SJCRH30 (cell line): ENCODE results near the gene AARS2. TPM values are rescaled to one million over a fixed set of nuclear protein-coding genes. Genes with fewer than 3 reads are reported as not detected.

Experiments used
- DNase-seq, 2 experiments: peaks; one replicate each; pipeline ENCODE4 v3.0.0-alpha.2; 2015 to 2020
- H3K27ac ChIP-seq: fragments of 250-450 bp; sonication (Bioruptor Pico); 2 replicates; pipeline ENCODE4 v1.5.1; 2020; ENCODE audit warnings: mild to moderate bottlenecking, moderate library complexity
- H3K27me3 ChIP-seq: fragments of 250-450 bp; sonication (Bioruptor Pico); 2 replicates; pipeline ENCODE4 v1.5.1; 2020; ENCODE audit warnings: mild to moderate bottlenecking, moderate library complexity
- H3K36me3 ChIP-seq: fragments of 250-450 bp; sonication (Bioruptor Pico); 2 replicates; pipeline ENCODE4 v1.5.1; 2020; ENCODE audit warnings: mild to moderate bottlenecking, moderate library complexity
- H3K4me1 ChIP-seq: fragments of 250-450 bp; sonication (Bioruptor Pico); 2 replicates; pipeline ENCODE4 v1.5.1; 2020; ENCODE audit warnings: mild to moderate bottlenecking, moderate library complexity
- H3K4me3 ChIP-seq: fragments of 250-450 bp; sonication (Bioruptor Pico); 2 replicates; pipeline ENCODE4 v1.5.1; 2020; ENCODE audit warnings: mild to moderate bottlenecking, moderate library complexity
- H3K9me3 ChIP-seq: fragments of 250-450 bp; sonication (Bioruptor Pico); replicated peaks from 2 replicates; pipeline ENCODE4 v1.5.1; 2020; ENCODE audit warnings: mild to moderate bottlenecking, moderate library complexity
- total RNA-seq: library from RNA; depleted of rRNA; stranded (reverse); fragments of >200 nt; shearing (Covaris generic); gene quantifications from 2 replicates; pipeline ENCODE4 v1.2.3, GENCODE V29; 2014

The AARS2 gene
- total RNA-seq, 1 experiment from 2014 or later, result 19.3 TPM

GRCh38 chr6:44298864-44299263 is 14.3 kb downstream of the AARS2 start:
- peaks cover 29% of the 10 kb centered on the region for H3K36me3 ChIP-seq
- H3K4me1 ChIP-seq, result no peaks in the 10 kb centered on the region
- no peaks in the 10 kb centered on the region for H3K9me3 ChIP-seq
- no peaks in the 10 kb centered on the region; the same call in 1 of the 2 replicates for H3K27me3 ChIP-seq
- H3K27ac ChIP-seq, result no peak overlapping the region
- H3K4me3 ChIP-seq, result no peak overlapping the region
- no peak for DNase-seq

DNA sequence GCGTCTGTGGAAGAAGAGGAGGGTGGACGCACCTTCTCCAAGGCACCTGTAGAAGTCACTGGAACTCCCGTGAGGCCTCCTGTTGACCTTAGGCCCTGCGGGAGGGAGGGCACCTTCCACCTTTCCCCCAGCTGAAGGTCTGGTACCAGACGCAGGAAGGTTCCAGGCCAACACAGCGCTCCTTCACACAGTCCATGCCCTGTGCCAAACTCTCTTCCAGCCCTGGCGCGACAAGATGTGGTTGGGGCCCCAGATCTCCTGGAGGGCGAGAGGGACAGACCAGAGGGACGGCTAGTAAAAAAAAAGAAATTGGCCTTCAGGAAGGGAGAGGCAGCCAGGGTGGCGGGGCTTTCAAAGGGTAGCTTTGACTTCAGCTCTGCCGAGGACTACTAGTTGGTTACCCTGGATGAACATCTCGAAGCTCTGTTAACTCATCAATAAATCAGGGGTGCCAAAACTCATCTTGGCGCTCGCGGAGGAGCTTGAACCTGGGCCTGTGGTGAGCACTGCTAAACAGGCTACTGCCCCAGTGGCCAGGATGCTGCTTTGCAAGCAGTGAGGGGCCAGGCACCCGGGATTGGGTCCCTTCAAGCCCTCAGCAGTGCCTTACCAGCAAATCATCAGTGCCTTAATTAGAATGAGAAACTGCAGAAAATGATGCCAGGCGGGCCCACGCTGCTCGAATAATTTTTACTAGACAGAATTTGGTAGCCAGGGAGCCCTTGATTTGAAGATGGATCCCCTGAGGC is 14.9 kb downstream of the AARS2 start:
- H3K27me3 ChIP-seq, result no peaks in the 10 kb centered on the region; the same call in 1 of the 2 replicates

DNA sequence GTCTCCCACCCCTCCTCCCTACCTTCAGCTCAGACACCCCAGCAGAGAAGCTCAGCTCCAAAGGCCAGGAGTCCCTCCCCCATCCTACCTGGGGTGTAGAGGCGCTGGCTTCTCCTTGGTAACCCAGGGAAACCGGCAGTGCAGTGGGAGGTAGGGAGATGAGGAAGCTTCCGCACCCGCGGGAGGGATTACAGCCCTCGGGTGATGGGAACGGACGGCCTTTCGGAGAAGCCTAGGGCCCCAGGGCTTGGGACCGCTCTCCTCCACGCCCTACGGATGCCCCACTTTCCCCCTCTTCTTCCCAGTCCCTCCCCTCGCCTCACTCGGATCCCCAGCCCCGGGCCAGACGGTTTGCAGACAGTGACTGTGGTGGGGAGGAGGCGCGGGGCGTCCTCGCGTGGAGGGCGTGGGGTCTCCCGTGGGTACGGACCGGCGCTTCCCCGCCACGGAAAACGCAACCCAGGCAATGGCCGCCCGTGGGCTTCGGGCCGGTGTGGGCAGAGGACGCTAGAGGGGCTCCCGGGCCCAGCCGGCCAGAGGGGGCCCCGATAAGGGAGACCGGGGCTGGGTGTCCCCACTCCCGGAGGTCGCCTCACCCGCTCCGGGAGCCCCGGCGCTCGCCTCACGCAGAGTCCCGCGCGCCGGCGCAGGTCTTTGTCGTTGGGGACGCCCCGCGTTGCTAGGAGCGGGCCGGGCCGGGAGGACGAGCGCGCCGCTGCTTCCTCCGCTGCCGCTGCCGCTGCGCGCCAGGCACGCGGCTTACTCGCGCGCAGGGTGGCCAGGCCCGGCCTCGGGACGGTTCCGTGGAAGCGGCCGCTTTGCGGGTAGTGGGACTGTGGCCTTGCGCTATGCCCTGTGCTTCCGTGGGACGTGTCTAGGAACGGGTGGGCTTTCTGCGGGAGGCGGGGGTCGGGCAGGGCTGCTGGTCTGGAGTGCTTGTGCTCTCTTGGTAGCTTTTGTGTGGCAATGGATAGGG is 15.8 kb downstream of the AARS2 start:
- H3K27ac ChIP-seq, result no peak overlapping the region
- no peak overlapping the region for H3K4me3 ChIP-seq
- peaks cover under 1% of the 10 kb centered on the region; the same call in 1 of the 2 replicates for H3K27me3 ChIP-seq
- no peaks in the 10 kb centered on the region for H3K4me1 ChIP-seq
- no peak for DNase-seq
- no peaks in the 10 kb centered on the region for H3K9me3 ChIP-seq
- peaks cover 14% of the 10 kb centered on the region for H3K36me3 ChIP-seq

More for the DNA sequence above, 14.9 kb downstream of the AARS2 start:
- Histone ChIP-seq H3K4me1 (no peaks in the 10 kb centered on the region), H3K36me3 (peaks cover 23% of the 10 kb centered on the region), H3K9me3 (no peaks in the 10 kb centered on the region), H3K27ac (no peak overlapping the region), H3K4me3 (no peak overlapping the region)
- no peak for DNase-seq

DNA sequence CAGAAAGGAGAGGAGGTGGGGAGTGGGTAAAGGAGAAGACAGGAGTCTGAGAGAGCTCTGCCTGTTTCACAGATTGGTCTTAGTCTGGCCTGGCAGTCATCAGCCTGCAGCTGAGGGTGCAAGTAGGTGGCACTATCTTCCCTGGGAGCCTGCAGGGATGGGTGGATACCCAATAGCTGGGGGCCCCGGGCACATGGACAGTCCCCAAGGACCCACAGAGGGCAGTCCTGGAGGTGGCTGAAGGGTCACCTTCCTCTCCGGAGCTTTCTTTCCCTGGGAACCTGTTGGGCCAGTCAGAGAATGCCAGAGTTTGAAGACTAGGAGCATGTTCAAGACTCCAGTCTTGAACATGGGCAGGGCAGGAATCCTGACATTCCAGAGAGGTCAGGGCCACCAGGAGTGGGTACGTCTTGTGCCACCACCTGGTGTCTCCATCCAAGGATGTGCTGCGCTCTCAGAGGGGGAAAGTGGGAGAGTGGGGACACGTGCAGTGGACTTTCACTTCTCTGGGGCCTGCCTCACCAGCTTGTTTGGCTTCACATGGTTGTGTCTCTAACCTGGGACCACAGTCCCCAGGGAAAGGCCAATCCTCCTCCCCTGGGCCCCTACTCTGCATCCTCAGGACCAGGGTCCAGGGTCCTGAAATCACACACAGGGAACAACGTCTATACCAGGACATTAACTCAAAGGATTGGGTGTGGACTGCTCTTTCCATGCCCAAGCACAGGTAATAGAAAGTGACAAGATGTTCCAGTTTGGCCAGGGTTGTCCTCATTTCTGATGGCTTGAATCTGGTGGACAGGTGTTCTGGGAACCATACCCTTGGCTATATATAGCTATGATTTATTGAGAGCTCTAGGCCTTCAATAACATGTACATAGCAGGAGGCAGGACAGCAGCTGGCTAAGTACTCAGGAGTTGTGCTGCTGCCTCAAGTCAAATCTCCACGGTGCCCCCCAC is 18.0 kb downstream of the AARS2 start:
- Histone ChIP-seq H3K36me3 (peaks cover under 1% of the 10 kb centered on the region; the same call in 1 of the 2 replicates), H3K9me3 (no peaks in the 10 kb centered on the region), H3K4me3 (no peak overlapping the region), H3K27ac (no peak overlapping the region), H3K27me3 (peaks cover 10% of the 10 kb centered on the region; the same call in 1 of the 2 replicates), H3K4me1 (no peaks in the 10 kb centered on the region)
- peak in 1 of 2 experiments; percentile 20 for DNase-seq

DNA sequence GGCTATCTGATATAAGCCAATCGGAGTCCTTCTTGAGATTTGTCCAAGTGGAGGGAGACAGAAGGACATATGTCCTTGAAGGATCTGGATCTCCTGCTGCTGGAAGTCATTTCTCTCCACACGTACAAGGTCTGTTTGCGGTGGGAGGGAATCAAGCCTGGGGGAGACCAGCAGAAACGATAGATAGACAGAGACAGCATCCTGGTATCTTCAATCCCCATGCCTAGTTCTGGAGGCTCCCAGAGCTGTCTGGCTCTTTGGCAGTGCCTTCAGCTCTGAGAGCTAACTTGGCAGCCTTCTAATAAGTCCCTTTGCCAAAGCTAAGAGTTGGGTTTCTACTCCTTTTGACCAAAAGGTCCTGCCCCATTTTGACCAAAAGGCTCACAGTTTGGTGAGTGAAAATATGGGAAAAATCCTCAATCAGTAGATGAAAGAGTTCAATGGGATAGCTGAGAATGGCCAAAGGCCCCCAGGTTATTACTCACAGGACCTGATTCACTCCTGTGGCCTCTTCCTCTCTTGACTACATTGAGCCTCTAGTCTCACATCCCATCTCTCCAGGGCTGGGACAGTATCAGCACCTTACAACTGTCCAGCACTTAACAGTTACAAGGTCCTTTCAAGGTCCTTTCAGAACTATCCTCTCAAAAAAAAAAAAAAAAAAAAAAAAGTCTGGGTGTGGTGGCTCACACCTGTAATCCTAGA is 20.3 kb downstream of the AARS2 start:
- no peak overlapping the region for H3K4me3 ChIP-seq
- H3K27me3 ChIP-seq, result peaks cover 16% of the 10 kb centered on the region; the same call in 1 of the 2 replicates

DNA sequence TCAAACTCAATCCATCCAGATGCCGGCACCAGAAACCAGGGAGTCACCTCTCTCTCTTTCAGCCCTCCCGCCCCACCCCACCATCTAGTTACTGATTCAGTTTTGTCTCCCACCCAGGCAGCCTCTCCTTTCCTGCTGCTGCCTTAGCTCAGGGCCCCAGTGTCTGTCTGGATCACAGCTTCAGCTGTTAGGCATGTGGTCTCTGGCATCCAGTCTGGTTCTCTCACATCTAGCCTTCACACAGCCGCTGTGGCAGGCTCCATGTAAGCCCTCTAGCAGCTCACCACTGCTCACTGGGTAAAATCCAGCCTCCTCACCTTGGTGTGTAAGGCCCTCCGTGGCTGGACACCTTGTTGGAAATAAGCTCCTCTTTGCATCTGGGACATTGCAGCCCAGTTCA is 21.3 kb downstream of the AARS2 start:
- H3K27me3 ChIP-seq, result peaks cover 16% of the 10 kb centered on the region; the same call in 1 of the 2 replicates
- DNase-seq, result peak; percentile 46 to 53

More for the DNA sequence above, 20.3 kb downstream of the AARS2 start:
- no peak overlapping the region for H3K27ac ChIP-seq
- no peak for DNase-seq
- H3K36me3 ChIP-seq, result no peaks in the 10 kb centered on the region
- no peaks in the 10 kb centered on the region for H3K4me1 ChIP-seq
- H3K9me3 ChIP-seq, result no peaks in the 10 kb centered on the region

DNA sequence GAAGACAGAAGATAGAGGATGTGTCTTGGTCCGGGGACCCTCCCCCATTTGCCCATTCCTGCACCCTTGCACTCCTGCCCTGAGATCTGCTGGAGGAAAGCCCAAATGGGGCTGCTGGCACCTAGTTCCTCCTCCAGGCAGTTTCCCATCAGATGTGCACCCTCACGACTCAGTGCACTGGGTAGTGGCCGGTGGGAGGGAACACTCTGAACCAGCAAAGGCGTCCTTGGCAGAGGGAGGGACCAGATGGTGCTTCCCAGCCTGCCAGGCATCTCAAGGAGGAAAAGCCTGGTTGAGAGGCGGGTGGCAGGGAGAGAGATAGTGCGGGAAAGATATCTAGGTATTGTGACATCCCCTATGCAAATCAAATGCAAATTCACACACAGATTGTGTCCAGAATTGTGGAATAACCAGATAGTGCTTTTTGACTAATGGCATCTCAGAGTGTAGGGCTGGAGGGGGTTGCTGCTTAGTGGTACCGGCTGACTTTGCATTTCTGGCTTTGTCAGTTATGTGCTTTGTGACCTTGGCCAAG is 23.4 kb downstream of the AARS2 start:
- no peak for DNase-seq
- Histone ChIP-seq H3K27me3 (peaks cover 16% of the 10 kb centered on the region; the same call in 1 of the 2 replicates), H3K36me3 (no peaks in the 10 kb centered on the region), H3K4me3 (no peak overlapping the region), H3K9me3 (no peaks in the 10 kb centered on the region), H3K4me1 (no peaks in the 10 kb centered on the region), H3K27ac (no peak overlapping the region)

More for the DNA sequence above, 21.3 kb downstream of the AARS2 start:
- Histone ChIP-seq H3K36me3 (no peaks in the 10 kb centered on the region), H3K27ac (no peak overlapping the region), H3K4me1 (no peaks in the 10 kb centered on the region), H3K9me3 (no peaks in the 10 kb centered on the region), H3K4me3 (no peak overlapping the region)

- Histone ChIP-seq H3K27me3 (peaks cover 11% of the 10 kb centered on the region; the same call in 1 of the 2 replicates), H3K36me3 (no peaks in the 10 kb centered on the region), H3K4me1 (no peaks in the 10 kb centered on the region), H3K27ac (no peak overlapping the region), H3K9me3 (no peaks in the 10 kb centered on the region), H3K4me3 (no peak overlapping the region)
- no peak for DNase-seq
Measured at GRCh38 chr6:44286747-44287146, 26.4 kb downstream of the AARS2 start.

DNA sequence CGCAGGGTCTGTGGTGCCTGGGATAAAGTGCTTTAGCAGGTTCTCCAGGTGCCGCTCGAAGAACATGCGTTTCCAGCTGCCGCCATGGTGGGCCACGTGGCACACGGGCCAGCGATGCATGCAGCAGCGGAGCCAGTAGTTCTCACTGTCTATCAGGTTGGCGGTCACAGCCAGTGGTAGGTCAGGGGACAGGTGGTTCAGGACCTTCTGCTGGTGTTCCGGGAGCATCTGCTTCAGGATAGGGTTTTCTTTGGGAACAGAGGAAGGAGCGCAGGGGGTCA is 26.9 kb downstream of the AARS2 start:
- DNase-seq, result no peak
- Histone ChIP-seq H3K27me3 (peaks cover 7% of the 10 kb centered on the region; the same call in 1 of the 2 replicates), H3K4me1 (no peaks in the 10 kb centered on the region), H3K4me3 (no peak overlapping the region), H3K36me3 (no peaks in the 10 kb centered on the region), H3K27ac (no peak overlapping the region), H3K9me3 (no peaks in the 10 kb centered on the region)

GRCh38 chr6:44285552-44286284 is 27.4 kb downstream of the AARS2 start:
- H3K4me1 ChIP-seq, result no peaks in the 10 kb centered on the region
- H3K27me3 ChIP-seq, result 0 out of 2 replicates have a peak, but pooled peaks cover 5% of the 10 kb centered on the region
- H3K4me3 ChIP-seq, result no peak overlapping the region
- no peaks in the 10 kb centered on the region for H3K36me3 ChIP-seq
- peak; percentile 38 to 65 for DNase-seq
- H3K27ac ChIP-seq, result no peak overlapping the region
- H3K9me3 ChIP-seq, result no peaks in the 10 kb centered on the region

GRCh38 chr6:44284867-44285266 is 28.3 kb downstream of the AARS2 start:
- H3K27ac ChIP-seq, result no peak overlapping the region
- no peaks in the 10 kb centered on the region for H3K9me3 ChIP-seq
- no peak for DNase-seq
- H3K36me3 ChIP-seq, result no peaks in the 10 kb centered on the region
- H3K4me3 ChIP-seq, result no peak overlapping the region
- H3K27me3 ChIP-seq, result 0 out of 2 replicates have a peak, but pooled peaks cover 5% of the 10 kb centered on the region
- no peaks in the 10 kb centered on the region for H3K4me1 ChIP-seq

- Histone ChIP-seq H3K4me1 (no peaks in the 10 kb centered on the region), H3K4me3 (no peak overlapping the region), H3K27me3 (no peaks in the 10 kb centered on the region), H3K27ac (no peak overlapping the region), H3K36me3 (no peaks in the 10 kb centered on the region), H3K9me3 (no peaks in the 10 kb centered on the region)
- DNase-seq, result no peak
Measured at GRCh38 chr6:44284121-44284520, 29.0 kb downstream of the AARS2 start.
